Neuronal stem cell (in vitro differentiated cells): ENCODE data around the gene UBXN6.
A peak's percentile ranks its signal among the peaks of the same experiment; 100 is the strongest.

ENCODE experiments used
- DNase-seq: peaks from one replicate; pipeline ENCODE4 v3.0.0-alpha.2; 2013; ENCODE audit warnings: low spot score
- H2AFZ ChIP-seq: one replicate; pipeline ENCODE4 v1.6.1; 2013; ENCODE audit warnings: mild to moderate bottlenecking, low read length, inconsistent platforms
- H2AK5ac ChIP-seq: 2 replicates; pipeline ENCODE4 v1.6.1; 2013; ENCODE audit warnings: low read depth, mild to moderate bottlenecking, inconsistent platforms, low read length, moderate library complexity, mixed read lengths
- H2BK120ac ChIP-seq: 2 replicates; pipeline ENCODE4 v1.6.1; 2013; ENCODE audit warnings: low read depth, mild to moderate bottlenecking, inconsistent platforms, low read length, moderate library complexity, mixed read lengths
- H2BK12ac ChIP-seq: one replicate; pipeline ENCODE4 v1.6.1; 2013; ENCODE audit warnings: low read length, inconsistent platforms
- H2BK15ac ChIP-seq: 2 replicates; pipeline ENCODE4 v1.6.1; 2013; ENCODE audit warnings: mild to moderate bottlenecking, low read length, inconsistent platforms, mixed read lengths
- H2BK5ac ChIP-seq: one replicate; pipeline ENCODE4 v1.6.1; 2013; ENCODE audit warnings: inconsistent platforms, mild to moderate bottlenecking, low read length, moderate library complexity
- H3K14ac ChIP-seq: one replicate; pipeline ENCODE4 v1.6.1; 2013; ENCODE audit warnings: low read length, inconsistent platforms
- H3K18ac ChIP-seq: 2 replicates; pipeline ENCODE4 v1.6.1; 2013; ENCODE audit warnings: low read length, inconsistent platforms
- H3K23ac ChIP-seq: 2 replicates; pipeline ENCODE4 v1.6.1; 2013; ENCODE audit warnings: low read depth, mild to moderate bottlenecking, mixed read lengths, low read length, inconsistent platforms; ENCODE audit not compliant: poor library complexity
- H3K27ac ChIP-seq: replicated peaks from 3 replicates; pipeline ENCODE4 v1.5.1; 2013; ENCODE audit warnings: low read length, inconsistent platforms
- H3K27me3 ChIP-seq, 3 experiments: 2 replicates each; pipeline ENCODE4 v1.6.1; 2013; ENCODE audit warnings: low read length in 3 of 3, mild to moderate bottlenecking in 2 of 3, inconsistent platforms in 1 of 3, low read depth in 1 of 3, mixed read lengths in 1 of 3, moderate library complexity in 1 of 3; ENCODE audit not compliant: control insufficient read depth in 3 of 3, insufficient read depth in 3 of 3
- H3K36me3 ChIP-seq, 2 donors: replicated peaks in 1 of 2; 2 replicates each; pipeline ENCODE4 v1.6.1; 2013; ENCODE audit warnings: low read length in 2 of 2; ENCODE audit not compliant: control insufficient read depth in 2 of 2, insufficient read depth in 2 of 2
- H3K4ac ChIP-seq: 2 replicates; pipeline ENCODE4 v1.6.1; 2013; ENCODE audit warnings: inconsistent platforms, mild to moderate bottlenecking, low read length, moderate library complexity
- H3K4me1 ChIP-seq, 2 donors: 1 replicate in 1 of 2; 2 replicates in 1 of 2; pipeline ENCODE4 v1.6.1; 2013; ENCODE audit warnings: low read length in 2 of 2, low read depth in 1 of 2; ENCODE audit not compliant: control insufficient read depth in 2 of 2, insufficient read depth in 1 of 2
- H3K4me2 ChIP-seq: one replicate; pipeline ENCODE4 v1.6.1; 2013; ENCODE audit warnings: mild to moderate bottlenecking, low read length, inconsistent platforms; ENCODE audit not compliant: insufficient read depth, poor library complexity, severe bottlenecking
- H3K4me3 ChIP-seq, 2 donors: 2 replicates each; pipeline ENCODE4 v1.5.1; 2013; ENCODE audit warnings: low read length in 2 of 2, mild to moderate bottlenecking in 2 of 2, inconsistent platforms in 1 of 2, moderate library complexity in 1 of 2
- H3K79me1 ChIP-seq: one replicate; pipeline ENCODE4 v1.6.1; 2013; ENCODE audit warnings: low read depth, mild to moderate bottlenecking, inconsistent platforms, low read length, moderate library complexity
- H3K9ac ChIP-seq: one replicate; pipeline ENCODE4 v1.6.1; 2013; ENCODE audit warnings: mild to moderate bottlenecking, low read depth, low read length, inconsistent platforms; ENCODE audit not compliant: poor library complexity
- H3K9me3 ChIP-seq, 2 donors: replicated peaks in 1 of 2; 2 replicates each; pipeline versions ENCODE3 to v1.6.1; 2013; ENCODE audit warnings: low read length in 2 of 2, mild to moderate bottlenecking in 2 of 2, inconsistent platforms in 1 of 2, low read depth in 1 of 2, mixed read lengths in 1 of 2, moderate library complexity in 1 of 2; ENCODE audit not compliant: control insufficient read depth in 2 of 2, insufficient read depth in 1 of 2
- H4K8ac ChIP-seq: one replicate; pipeline ENCODE4 v1.6.1; 2013; ENCODE audit warnings: low read depth, mild to moderate bottlenecking, inconsistent platforms, low read length, moderate library complexity
- H4K91ac ChIP-seq: one replicate; pipeline ENCODE4 v1.6.1; 2013; ENCODE audit warnings: low read length, low read depth, mild to moderate bottlenecking, inconsistent platforms; ENCODE audit not compliant: poor library complexity
- WGBS, 2 donors: extraction: QIAGEN DNeasy Blood & Tissue Kit; methylation state at CpG; one replicate each; pipeline ENCODE4 v1.1.7; 2013; ENCODE audit warnings: missing lambda C conversion rate in 2 of 2, mixed read lengths in 1 of 2; ENCODE audit not compliant: insufficient read length in 2 of 2, insufficient replicate concordance in 1 of 2; ENCODE audit errors: extremely low coverage in 2 of 2; 5-methylcytosine and 5-hydroxymethylcytosine counted together

The UBXN6 gene

GRCh38 chr19:4491446-4491845, 33.9 kb upstream of the UBXN6 start:
- peaks cover 0 to 1% of the 10 kb centered on the region in 2 donors for H3K4me1 ChIP-seq
- H3K18ac ChIP-seq, result no peak overlapping the region
- no CpG with 5 or more reads among the region's 21 CpGs for WGBS, 2 donors
- no peak for DNase-seq
- H3K14ac ChIP-seq, result no peak overlapping the region
- no peak overlapping the region for H3K23ac ChIP-seq
- peaks cover 18% of the 10 kb centered on the region for H3K79me1 ChIP-seq
- no peak overlapping the region for H4K91ac ChIP-seq
- H3K36me3 ChIP-seq, result peaks cover 54 to 86% of the 10 kb centered on the region in 2 donors
- no peak overlapping the region for H2AFZ ChIP-seq
- H3K27ac ChIP-seq, result no peak overlapping the region
- H3K27me3 ChIP-seq, result peaks cover 0 to 6% (median 2%) of the 10 kb centered on the region in 3 experiments
- H3K4ac ChIP-seq, result no peak overlapping the region
- H2AK5ac ChIP-seq, result no peak overlapping the region
- no peak overlapping the region for H2BK5ac ChIP-seq
- H2BK12ac ChIP-seq, result no peak overlapping the region
- H2BK120ac ChIP-seq, result no peak overlapping the region
- no peak overlapping the region for H2BK15ac ChIP-seq
- H3K9me3 ChIP-seq, result peaks cover 0 to 13% of the 10 kb centered on the region in 2 donors
- no peak overlapping the region for H3K4me3 ChIP-seq
- H4K8ac ChIP-seq, result no peak overlapping the region
- H3K4me2 ChIP-seq, result no peak overlapping the region
- no peak overlapping the region for H3K9ac ChIP-seq

GRCh38 chr19:4488496-4488895, 30.9 kb upstream of the UBXN6 start:
- Histone ChIP-seq H3K79me1 (peaks cover 20% of the 10 kb centered on the region), H2BK12ac (no peak overlapping the region), H2BK5ac (no peak overlapping the region), H4K8ac (no peak overlapping the region), H4K91ac (no peak overlapping the region), H2AFZ (no peak overlapping the region), H3K14ac (no peak overlapping the region), H3K27ac (no peak overlapping the region), H3K36me3 (peaks cover 44 to 72% of the 10 kb centered on the region in 2 donors), H3K4me2 (no peak overlapping the region), H3K23ac (no peak overlapping the region), H2BK15ac (no peak overlapping the region), H3K4ac (no peak overlapping the region), H2AK5ac (no peak overlapping the region), H3K27me3 (peaks cover 0 to 6% (median 2%) of the 10 kb centered on the region in 3 experiments), H3K18ac (no peak overlapping the region), H3K9me3 (peaks cover 0 to 13% of the 10 kb centered on the region in 2 donors), H2BK120ac (no peak overlapping the region), H3K4me1 (peaks cover 0 to 1% of the 10 kb centered on the region in 2 donors), H3K4me3 (no peak overlapping the region), H3K9ac (no peak overlapping the region)
- no CpG with 5 or more reads among the region's 29 CpGs for WGBS, 2 donors
- no peak for DNase-seq

DNA sequence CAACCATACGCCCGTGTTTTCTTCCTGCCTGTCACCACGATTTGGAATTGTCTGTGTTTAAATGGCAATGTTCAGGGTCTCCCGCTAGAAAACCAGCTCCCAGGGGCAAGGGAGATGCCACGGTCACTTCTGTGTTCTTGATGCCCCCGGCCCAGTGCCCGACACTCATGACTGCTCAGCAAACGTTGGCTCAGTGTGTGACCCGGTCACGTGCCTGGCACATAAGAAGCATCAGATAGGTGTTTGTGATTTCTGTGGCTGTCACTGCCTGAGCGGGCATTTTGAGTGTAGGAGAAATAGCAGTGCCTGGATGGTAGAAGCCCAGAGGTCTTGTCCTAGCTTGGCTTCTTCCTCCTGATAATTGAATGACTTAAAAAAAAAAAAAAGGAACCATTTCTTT, 30.0 kb upstream of the UBXN6 start:
- Histone ChIP-seq H2BK120ac (no peak overlapping the region), H3K14ac (no peak overlapping the region)

GRCh38 chr19:4483385-4483784, 25.8 kb upstream of the UBXN6 start:
- Histone ChIP-seq H4K91ac (no peak overlapping the region), H3K4me3 (no peak overlapping the region), H2AFZ (no peak overlapping the region), H2AK5ac (no peak overlapping the region), H3K79me1 (peaks cover 8% of the 10 kb centered on the region), H3K4me2 (no peak overlapping the region), H3K14ac (peak overlapping the region; percentile 31), H3K36me3 (peaks cover 22 to 56% of the 10 kb centered on the region in 2 donors), H3K4ac (no peak overlapping the region), H2BK5ac (no peak overlapping the region), H3K9me3 (no peaks in the 10 kb centered on the region), H2BK15ac (no peak overlapping the region), H2BK12ac (no peak overlapping the region), H3K9ac (peak overlapping the region; percentile 81), H2BK120ac (no peak overlapping the region), H3K18ac (no peak overlapping the region), H3K4me1 (no peaks in the 10 kb centered on the region), H4K8ac (no peak overlapping the region), H3K27ac (no peak overlapping the region), H3K27me3 (no peaks in the 10 kb centered on the region), H3K23ac (peak overlapping the region; percentile 52)
- no CpG with 5 or more reads among the region's 19 CpGs for WGBS, 2 donors
- DNase-seq, result no peak

More for the DNA sequence above, 30.0 kb upstream of the UBXN6 start:
- H4K8ac ChIP-seq, result no peak overlapping the region
- H2BK5ac ChIP-seq, result no peak overlapping the region
- H2AK5ac ChIP-seq, result no peak overlapping the region
- H2BK12ac ChIP-seq, result no peak overlapping the region
- no peak overlapping the region for H3K4me3 ChIP-seq
- no peak for DNase-seq
- no peak overlapping the region for H4K91ac ChIP-seq
- no peak overlapping the region for H3K27ac ChIP-seq
- H3K9ac ChIP-seq, result no peak overlapping the region
- H2AFZ ChIP-seq, result no peak overlapping the region
- H3K4me2 ChIP-seq, result no peak overlapping the region
- H2BK15ac ChIP-seq, result no peak overlapping the region
- H3K27me3 ChIP-seq, result peaks cover 0 to 2% (median under 1%) of the 10 kb centered on the region in 3 experiments
- peaks cover 0 to 1% of the 10 kb centered on the region in 2 donors for H3K4me1 ChIP-seq
- no peak overlapping the region for H3K23ac ChIP-seq
- H3K36me3 ChIP-seq, result peaks cover 40 to 72% of the 10 kb centered on the region in 2 donors
- H3K9me3 ChIP-seq, result peaks cover 0 to 8% of the 10 kb centered on the region in 2 donors
- peaks cover 18% of the 10 kb centered on the region for H3K79me1 ChIP-seq
- H3K18ac ChIP-seq, result no peak overlapping the region
- no peak overlapping the region for H3K4ac ChIP-seq
- no CpG with 5 or more reads among the region's 11 CpGs for WGBS, 2 donors
